K562 (cell line): ENCODE data around the gene HAPLN3. TPM values are rescaled to one million over a fixed set of nuclear protein-coding genes. Genes with fewer than 3 reads are reported as not detected.

Experiments used
- ARID1B ChIP-seq: fragments of 450-650 bp; IDR thresholded peaks from 2 replicates; pipeline ENCODE4 v1.6.1; 2016; ENCODE audit warnings: antibody characterized with exemption, mild to moderate bottlenecking, inconsistent platforms
- KDM1A ChIP-seq, 2 experiments: fragments of 450-650 bp; IDR thresholded peaks; 2 replicates each; pipeline ENCODE4 v1.6.1; 2016; ENCODE audit warnings: mild to moderate bottlenecking in 2 of 2
- NR2C1 ChIP-seq, 2 experiments: fragments of 450-650 bp; IDR thresholded peaks; 2 replicates each; pipeline ENCODE4 v1.6.1; 2017; ENCODE audit warnings: mild to moderate bottlenecking in 2 of 2, antibody characterized with exemption in 1 of 2, inconsistent platforms in 1 of 2, missing compliant biosample characterization in 1 of 2, missing genetic modification characterization in 1 of 2
- polyA plus RNA-seq, 8 experiments: library from polyadenylated mRNA; depleted of rRNA in 4 of 8; stranded (reverse) in 5 of 8; unstranded in 3 of 8; fragments of >200 nt; fragmentation: Nextera tagmentation in 2 of 8; fragmentation: Illumina TruSeq in 1 of 8; extraction: Ambion mirVana in 2 of 8; extraction: Trizol in 1 of 8; gene quantifications; 2 replicates each; pipeline versions ENCODE4 v1.2.1 to v1.2.3, GENCODE V29; 2011 to 2014; ENCODE audit warnings: inconsistent platforms in 1 of 8, missing spikeins in 1 of 8
- total RNA-seq, 7 experiments: library from RNA; depleted of rRNA in 6 of 7; stranded (reverse); fragments of >200 nt in 6 of 7; fragmentation: Illumina TruSeq in 2 of 7; extraction: Trizol in 2 of 7; gene quantifications; 2 replicates each; pipeline versions ENCODE4 v1.2.1 to v1.2.3, GENCODE V29; 2011 to 2021; ENCODE audit warnings: low replicate concordance in 1 of 7
- TF ChIP-seq, protein P1 (sequence below), 2 experiments: fragments of 450-650 bp; conservative IDR thresholded peaks; 2 replicates each; pipeline ENCODE4 v1.6.1; 2017; ENCODE audit warnings: mild to moderate bottlenecking in 2 of 2, moderate library complexity in 2 of 2
- TF ChIP-seq, protein P2 (sequence below): fragments of 450-650 bp; IDR thresholded peaks from 2 replicates; pipeline ENCODE4 v1.6.1; 2017; ENCODE audit warnings: antibody characterized with exemption, mild to moderate bottlenecking

Gene HAPLN3
- total and polyA plus RNA-seq, 9 of the 15 experiments (the other 6 are each of a cell fraction or from before 2014, with no cell fraction given), result 0.04 to 2.4 (median 0.65) TPM

DNA sequence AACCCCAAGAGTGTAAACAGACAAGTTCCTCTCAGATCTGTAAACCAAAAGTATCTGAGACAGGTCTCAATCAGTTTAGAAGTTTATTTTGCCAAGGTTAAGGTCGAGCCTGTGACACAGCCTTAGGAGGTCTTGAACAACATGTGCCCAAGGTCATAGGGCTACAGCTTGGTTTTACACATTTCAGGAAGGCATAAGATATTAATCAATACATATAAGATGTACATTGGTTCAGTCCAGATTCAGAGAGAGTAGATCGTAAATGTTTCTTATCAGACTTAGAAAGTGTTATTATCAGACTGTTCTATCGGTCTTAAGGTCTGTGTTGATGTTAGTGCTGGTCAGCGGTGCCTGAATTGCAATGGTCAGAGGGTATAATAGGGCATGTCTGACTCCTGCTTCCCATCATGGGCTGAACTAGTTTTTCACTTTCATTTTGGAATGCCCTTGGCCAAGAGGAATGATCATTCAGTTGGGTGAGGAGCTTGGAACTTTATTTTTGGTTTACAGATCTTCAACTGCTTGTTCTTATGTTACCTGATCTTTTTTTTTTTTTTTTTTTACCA lies 44.8 kb upstream of the HAPLN3 start (continued):
- TF ChIP-seq NR2C1 (IDR thresholded peaks at IDR 0.05) (0 out of 2 replicates have a peak, but pooled peaks have one; percentile 21), NR2C1 (tag; IDR thresholded peaks at IDR 0.05) (peak; percentile 23), ARID1B (0 out of 2 replicates have a peak, but pooled peaks have one; percentile 35), KDM1A (IDR thresholded peaks at IDR 0.05) (peak; percentile 5 to 24; a peak in 1 of 4 replicates)
- TF ChIP-seq, protein P1, sequence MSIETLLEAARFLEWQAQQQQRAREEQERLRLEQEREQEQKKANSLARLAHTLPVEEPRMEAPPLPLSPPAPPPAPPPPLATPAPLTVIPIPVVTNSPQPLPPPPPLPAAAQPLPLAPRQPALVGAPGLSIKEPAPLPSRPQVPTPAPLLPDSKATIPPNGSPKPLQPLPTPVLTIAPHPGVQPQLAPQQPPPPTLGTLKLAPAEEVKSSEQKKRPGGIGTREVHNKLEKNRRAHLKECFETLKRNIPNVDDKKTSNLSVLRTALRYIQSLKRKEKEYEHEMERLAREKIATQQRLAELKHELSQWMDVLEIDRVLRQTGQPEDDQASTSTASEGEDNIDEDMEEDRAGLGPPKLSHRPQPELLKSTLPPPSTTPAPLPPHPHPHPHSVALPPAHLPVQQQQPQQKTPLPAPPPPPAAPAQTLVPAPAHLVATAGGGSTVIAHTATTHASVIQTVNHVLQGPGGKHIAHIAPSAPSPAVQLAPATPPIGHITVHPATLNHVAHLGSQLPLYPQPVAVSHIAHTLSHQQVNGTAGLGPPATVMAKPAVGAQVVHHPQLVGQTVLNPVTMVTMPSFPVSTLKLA (conservative IDR thresholded peaks at IDR 0.05), result 0 out of 4 replicates have a peak, but pooled peaks of 1 of the 2 experiments have one; percentile 11
- TF ChIP-seq, protein P2, sequence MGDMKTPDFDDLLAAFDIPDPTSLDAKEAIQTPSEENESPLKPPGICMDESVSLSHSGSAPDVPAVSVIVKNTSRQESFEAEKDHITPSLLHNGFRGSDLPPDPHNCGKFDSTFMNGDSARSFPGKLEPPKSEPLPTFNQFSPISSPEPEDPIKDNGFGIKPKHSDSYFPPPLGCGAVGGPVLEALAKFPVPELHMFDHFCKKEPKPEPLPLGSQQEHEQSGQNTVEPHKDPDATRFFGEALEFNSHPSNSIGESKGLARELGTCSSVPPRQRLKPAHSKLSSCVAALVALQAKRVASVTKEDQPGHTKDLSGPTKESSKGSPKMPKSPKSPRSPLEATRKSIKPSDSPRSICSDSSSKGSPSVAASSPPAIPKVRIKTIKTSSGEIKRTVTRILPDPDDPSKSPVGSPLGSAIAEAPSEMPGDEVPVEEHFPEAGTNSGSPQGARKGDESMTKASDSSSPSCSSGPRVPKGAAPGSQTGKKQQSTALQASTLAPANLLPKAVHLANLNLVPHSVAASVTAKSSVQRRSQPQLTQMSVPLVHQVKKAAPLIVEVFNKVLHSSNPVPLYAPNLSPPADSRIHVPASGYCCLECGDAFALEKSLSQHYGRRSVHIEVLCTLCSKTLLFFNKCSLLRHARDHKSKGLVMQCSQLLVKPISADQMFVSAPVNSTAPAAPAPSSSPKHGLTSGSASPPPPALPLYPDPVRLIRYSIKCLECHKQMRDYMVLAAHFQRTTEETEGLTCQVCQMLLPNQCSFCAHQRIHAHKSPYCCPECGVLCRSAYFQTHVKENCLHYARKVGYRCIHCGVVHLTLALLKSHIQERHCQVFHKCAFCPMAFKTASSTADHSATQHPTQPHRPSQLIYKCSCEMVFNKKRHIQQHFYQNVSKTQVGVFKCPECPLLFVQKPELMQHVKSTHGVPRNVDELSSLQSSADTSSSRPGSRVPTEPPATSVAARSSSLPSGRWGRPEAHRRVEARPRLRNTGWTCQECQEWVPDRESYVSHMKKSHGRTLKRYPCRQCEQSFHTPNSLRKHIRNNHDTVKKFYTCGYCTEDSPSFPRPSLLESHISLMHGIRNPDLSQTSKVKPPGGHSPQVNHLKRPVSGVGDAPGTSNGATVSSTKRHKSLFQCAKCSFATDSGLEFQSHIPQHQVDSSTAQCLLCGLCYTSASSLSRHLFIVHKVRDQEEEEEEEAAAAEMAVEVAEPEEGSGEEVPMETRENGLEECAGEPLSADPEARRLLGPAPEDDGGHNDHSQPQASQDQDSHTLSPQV, result peak; percentile 69
